ENCODE data around the gene CUL1.

CUL1 gene

GRCh38 chr7:148721390-148721789 is 22.7 kb downstream of the CUL1 start:
- no peak for DNase-seq

GRCh38 chr7:148722340-148723165 is 23.9 kb downstream of the CUL1 start:
- no peak for DNase-seq

GRCh38 chr7:148723166-148723559 is 24.5 kb downstream of the CUL1 start:
- no peak for DNase-seq

- no peak for DNase-seq
Observed at GRCh38 chr7:148723846-148724245, 25.1 kb downstream of the CUL1 start.

- DNase-seq, result no peak
Observed at GRCh38 chr7:148726385-148726784, 27.7 kb downstream of the CUL1 start.

GRCh38 chr7:148727501-148728278 is 29.0 kb downstream of the CUL1 start:
- DNase-seq, result no peak

- DNase-seq, result no peak
Observed at GRCh38 chr7:148729984-148730733, 31.5 kb downstream of the CUL1 start.

- no peak for DNase-seq
Observed at GRCh38 chr7:148732862-148733261, 34.2 kb downstream of the CUL1 start.

GRCh38 chr7:148733496-148733895 is 34.8 kb downstream of the CUL1 start:
- DNase-seq, result no peak

GRCh38 chr7:148735141-148735540 is 36.4 kb downstream of the CUL1 start:
- DNase-seq, result no peak

GRCh38 chr7:148735967-148736366 is 37.3 kb downstream of the CUL1 start:
- no peak for DNase-seq

- DNase-seq, result no peak
Observed at GRCh38 chr7:148738737-148739535, 40.2 kb downstream of the CUL1 start.

- no peak for DNase-seq
Observed at GRCh38 chr7:148746135-148746534, 47.4 kb downstream of the CUL1 start.

- DNase-seq, result no peak
Observed at GRCh38 chr7:148747274-148747673, 48.6 kb downstream of the CUL1 start.

GRCh38 chr7:148750442-148751355 is 52.0 kb downstream of the CUL1 start:
- no peak for DNase-seq

- DNase-seq, result no peak
Observed at GRCh38 chr7:148753224-148753623, 54.5 kb downstream of the CUL1 start.

GRCh38 chr7:148754912-148755311 is 56.2 kb downstream of the CUL1 start:
- no peak for DNase-seq

GRCh38 chr7:148761499-148762278 is 63.0 kb downstream of the CUL1 start:
- DNase-seq, result no peak

GRCh38 chr7:148763622-148764021 is 64.9 kb downstream of the CUL1 start:
- no peak for DNase-seq

GRCh38 chr7:148770004-148770403 is 71.3 kb downstream of the CUL1 start:
- DNase-seq, result no peak

Data from NCI-H2171 (cell line).